Transverse colon (tissue), 4 donors: Measurements from ENCODE around the gene STAG2. TPM values are rescaled to one million over a fixed set of nuclear protein-coding genes. Genes with fewer than 3 reads are reported as not detected.

Source experiments
- DNase-seq: peaks from one replicate; pipeline ENCODE4 v3.0.0-alpha.2; 2019
- H3K27ac ChIP-seq, 4 donors: fragments of 200-600 bp; sonication (generic); 2 replicates each; pipeline ENCODE4 v1.5.1; 2016 to 2018; ENCODE audit warnings: inconsistent platforms in 4 of 4
- H3K27me3 ChIP-seq: fragments of 200-600 bp; sonication (generic); 2 replicates; pipeline ENCODE4 v1.5.1; 2017; ENCODE audit warnings: inconsistent platforms
- H3K36me3 ChIP-seq, 4 donors: fragments of 200-600 bp; sonication (generic); 2 replicates each; pipeline ENCODE4 v1.5.1; 2017 to 2019; ENCODE audit warnings: inconsistent platforms in 4 of 4
- H3K4me1 ChIP-seq, 4 donors: fragments of 200-600 bp; sonication (generic); 2 replicates each; pipeline ENCODE4 v1.5.1; 2017 to 2020; ENCODE audit warnings: inconsistent platforms in 4 of 4
- H3K4me3 ChIP-seq, 4 donors: fragments of 200-600 bp; sonication (generic); 1 replicate in 1 of 4; 2 replicates in 3 of 4; pipeline versions ENCODE4 v1.5.1 to v1.6.1; 2017 to 2019; ENCODE audit warnings: inconsistent platforms in 4 of 4
- H3K9me3 ChIP-seq, 2 donors: fragments of 200-600 bp; sonication (generic); 2 replicates each; pipeline ENCODE4 v1.5.1; 2017 to 2019; ENCODE audit warnings: inconsistent platforms in 2 of 2
- CTCF ChIP-seq, 5 experiments: fragments of 200-600 bp in 3 of 5; fragments of 450-650 bp in 2 of 5; sonication (generic) in 3 of 5; IDR thresholded peaks; 1 replicate in 2 of 5; 2 replicates in 3 of 5; pipeline ENCODE4 v1.5.1; 2016 to 2017; ENCODE audit warnings: antibody characterized with exemption in 5 of 5, inconsistent platforms in 3 of 5, mild to moderate bottlenecking in 2 of 5, moderate library complexity in 1 of 5
- EP300 ChIP-seq: sonication (generic); formaldehyde crosslinking; IDR thresholded peaks from one replicate; pipeline ENCODE4 v1.6.1; 2017; ENCODE audit warnings: antibody characterized with exemption, low read depth
- POLR2A ChIP-seq: fragments of 450-650 bp; IDR thresholded peaks from one replicate; pipeline ENCODE4 v1.6.1; 2016; ENCODE audit warnings: antibody characterized with exemption, mild to moderate bottlenecking, moderate library complexity
- POLR2AphosphoS5 ChIP-seq, 3 donors: sonication (generic); formaldehyde crosslinking; IDR thresholded peaks; one replicate each; pipeline ENCODE4 v1.6.1; 2016; ENCODE audit warnings: antibody characterized with exemption in 3 of 3
- WGBS, 2 donors: methylation state at CpG; one replicate each; pipeline ENCODE4 v1.1.5; 2018; ENCODE audit warnings: low coverage in 1 of 2; 5-methylcytosine and 5-hydroxymethylcytosine counted together
- in situ Hi-C, 4 donors: fragments of 200-750 bp; cut with MboI; loops; one replicate each; pipeline versions ENCODE4 v1.15.0 to v1.15.1; 2017; ENCODE audit warnings: low sequenced_read_pairs in 3 of 4, low pct_ligation_motif_present in 1 of 4, low pct_unique_long_range_greater_than_20kb in 1 of 4
- intact Hi-C: fragments of 100-400 bp; cut with DNase I; formaldehyde crosslinking; loops from one replicate; pipeline ENCODE4 v1.15.1; 2023; ENCODE audit warnings: low total_unique reads
- total RNA-seq, 4 donors: library from RNA; depleted of rRNA; stranded (reverse); fragments of >200 nt; gene quantifications; one replicate each; pipeline ENCODE4 v1.1.0, GENCODE V29; 2016

The STAG2 gene
- 100 to 1,000 TPM in 1 of 4 donors, 10 to 100 TPM in 3; 20.7 to 103 (median 79.5) TPM for total RNA-seq

GRCh38 chrX:123961268-123962005 lies at the start of gene STAG2:
Gene STAG2, plus strand, starts transcription at chrX:123961706. Its CDS starts 60,922 bp downstream, at chrX:124022628.
- in situ Hi-C loops (no loop called here), intact Hi-C loops (no loop called here)
- TF ChIP-seq POLR2A (peak; percentile 38), CTCF (IDR thresholded peaks at IDR 0.05) (no peak), POLR2AphosphoS5 (IDR thresholded peaks at IDR 0.05) (peak; percentile 13 to 67 (median 30))
- peak within 1 kb of the TSS; percentile 94 to 99 (median 99) for H3K27ac ChIP-seq
- H3K4me3 ChIP-seq: peak within 1 kb of the TSS; percentile 56 to 91 (median 79)
- H3K27me3 ChIP-seq: no peaks in the 10 kb centered on the region
- H3K9me3 ChIP-seq: no peaks in the 10 kb centered on the region
- peak; percentile 77 for DNase-seq
- peaks cover 0 to 16% (median 0%) of the 10 kb centered on the region in 4 donors for H3K4me1 ChIP-seq
- H3K36me3 ChIP-seq: no peaks in the 10 kb centered on the region
- WGBS, 2 donors: 51% methylated on average over 38 of the region's 38 CpGs; no CpG with 5 or more reads in 1 of the 2 donors

GRCh38 chrX:123917069-123917468 lies 44.4 kb upstream of the STAG2 start:
- DNase-seq: no peak
- intact Hi-C loops: no loop called here
- H3K27me3 ChIP-seq: no peaks in the 10 kb centered on the region
- H3K27ac ChIP-seq: no peak overlapping the region
- in situ Hi-C loops: no loop called here
- H3K4me3 ChIP-seq: no peak overlapping the region
- no peaks in the 10 kb centered on the region for H3K4me1 ChIP-seq
- TF ChIP-seq EP300: no peak
- no peaks in the 10 kb centered on the region for H3K9me3 ChIP-seq
- H3K36me3 ChIP-seq: no peaks in the 10 kb centered on the region

- H3K36me3 ChIP-seq: no peaks in the 10 kb centered on the region
- H3K9me3 ChIP-seq: no peaks in the 10 kb centered on the region
- in situ Hi-C loops (no loop called here), intact Hi-C loops (no loop called here)
- WGBS, 2 donors: 20 to 58% methylated on average over 2 to 4 of the region's 4 CpGs
- no peak for DNase-seq
- no peaks in the 10 kb centered on the region for H3K27me3 ChIP-seq
- no peaks in the 10 kb centered on the region for H3K4me1 ChIP-seq
- H3K27ac ChIP-seq: no peak overlapping the region
- TF ChIP-seq POLR2A (no peak), EP300 (no peak), CTCF (IDR thresholded peaks at IDR 0.05) (no peak), POLR2AphosphoS5 (IDR thresholded peaks at IDR 0.05) (no peak)
- no peak overlapping the region for H3K4me3 ChIP-seq
Observed at GRCh38 chrX:123918106-123918721, 43.3 kb upstream of the STAG2 start.

- intact Hi-C loops (no loop called here), in situ Hi-C loops (no loop called here)
- Histone ChIP-seq H3K27ac (no peak overlapping the region), H3K9me3 (no peaks in the 10 kb centered on the region), H3K4me1 (no peaks in the 10 kb centered on the region), H3K36me3 (no peaks in the 10 kb centered on the region), H3K4me3 (no peak overlapping the region), H3K27me3 (no peaks in the 10 kb centered on the region)
- no peak for DNase-seq
- WGBS, 2 donors: 23 to 60% methylated on average over 1 of the region's 1 CpG
- no peak for TF ChIP-seq EP300
- TF ChIP-seq CTCF (IDR thresholded peaks at IDR 0.05): no peak
- no peak for TF ChIP-seq POLR2AphosphoS5 (IDR thresholded peaks at IDR 0.05)
- no peak for TF ChIP-seq POLR2A
Observed at GRCh38 chrX:123920105-123920785, 41.3 kb upstream of the STAG2 start.
